H1 (cell line): Measurements from ENCODE around the gene SEMA6A. TPM values are rescaled to one million over a fixed set of nuclear protein-coding genes. Genes with fewer than 3 reads are reported as not detected.

Experiments
- FOSL1 ChIP-seq: IDR thresholded peaks from 2 replicates; pipeline ENCODE4 v1.6.1; 2011; ENCODE audit warnings: mild to moderate bottlenecking, low read depth, low read length, moderate library complexity; ENCODE audit not compliant: insufficient read depth
- RXRA ChIP-seq: IDR thresholded peaks from 2 replicates; pipeline ENCODE4 v1.6.1; 2011; ENCODE audit warnings: low read depth, mild to moderate bottlenecking, low read length, moderate library complexity; ENCODE audit not compliant: insufficient read depth
- SIN3A ChIP-seq, 2 experiments: IDR thresholded peaks in 1 of 2; conservative IDR thresholded peaks in 1 of 2; 2 replicates each; pipeline ENCODE4 v1.6.1; 2011 to 2012; ENCODE audit warnings: low read length in 2 of 2, improper control_type of control experiment in 1 of 2, low read depth in 1 of 2, mild to moderate bottlenecking in 1 of 2
- SP1 ChIP-seq: IDR thresholded peaks from 2 replicates; pipeline ENCODE4 v1.6.1; 2011; ENCODE audit warnings: low read depth, low read length
- SUZ12 ChIP-seq: fragments of 200-600 bp; sonication (generic); IDR thresholded peaks from 2 replicates; pipeline ENCODE4 v1.6.1; 2012; ENCODE audit warnings: mild to moderate bottlenecking, inconsistent platforms, low read length, moderate library complexity, mixed read lengths
- TAF7 ChIP-seq: optimal IDR thresholded peaks from 2 replicates; pipeline ENCODE3; 2011; ENCODE audit warnings: low read depth, mild to moderate bottlenecking, inconsistent platforms, low read length, moderate library complexity, borderline replicate concordance
- polyA plus RNA-seq, 7 experiments: library from polyadenylated mRNA; depleted of rRNA in 3 of 7; stranded (reverse) in 5 of 7; unstranded in 2 of 7; fragments of >200 nt in 5 of 7; fragments of 200-250 nt in 2 of 7; gene quantifications; 1 replicate in 5 of 7; 2 replicates in 1 of 7; 4 replicates in 1 of 7; pipeline versions ENCODE4 v1.2.1 to v1.2.3, GENCODE V29; 2011 to 2013; ENCODE audit warnings: missing spikeins in 2 of 7, mixed read lengths in 2 of 7
- total RNA-seq: library from RNA; stranded (reverse); fragmentation: NEBNext Ultra II Directional; extraction: Animal tissue kit (Norgen Biotek cat#: 25700); gene quantifications from 2 replicates; pipeline ENCODE4 v1.2.1, GENCODE V29; 2021
- TF ChIP-seq, protein P1 (sequence below): IDR thresholded peaks from 2 replicates; pipeline ENCODE4 v1.6.1; 2012; ENCODE audit warnings: low read length, inconsistent platforms

The SEMA6A gene
- total and polyA plus RNA-seq, 2 of the 8 experiments (the other 6 are each of a cell fraction or from before 2014, with no cell fraction given), result 78.3 to 277 TPM

DNA sequence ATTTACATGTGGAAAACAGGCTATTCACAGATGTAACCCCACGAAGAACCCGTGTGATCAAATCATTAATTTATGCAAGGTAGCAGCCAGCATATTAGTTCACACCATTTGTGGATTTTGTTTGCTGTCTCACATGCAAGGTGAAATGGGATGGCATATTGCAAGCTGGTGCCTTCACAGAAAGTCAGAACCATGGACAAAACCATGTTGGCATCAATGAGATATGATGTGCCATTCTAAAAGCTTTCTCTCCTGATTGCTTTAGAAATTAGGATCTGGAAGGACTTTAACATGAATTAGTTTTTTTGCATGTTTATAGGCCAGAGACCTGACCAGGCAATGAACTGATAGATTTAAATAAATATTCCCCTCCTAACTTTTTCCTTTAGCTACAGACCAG lies 129.3 kb downstream of the SEMA6A start (continued):
- TF ChIP-seq, protein P1, sequence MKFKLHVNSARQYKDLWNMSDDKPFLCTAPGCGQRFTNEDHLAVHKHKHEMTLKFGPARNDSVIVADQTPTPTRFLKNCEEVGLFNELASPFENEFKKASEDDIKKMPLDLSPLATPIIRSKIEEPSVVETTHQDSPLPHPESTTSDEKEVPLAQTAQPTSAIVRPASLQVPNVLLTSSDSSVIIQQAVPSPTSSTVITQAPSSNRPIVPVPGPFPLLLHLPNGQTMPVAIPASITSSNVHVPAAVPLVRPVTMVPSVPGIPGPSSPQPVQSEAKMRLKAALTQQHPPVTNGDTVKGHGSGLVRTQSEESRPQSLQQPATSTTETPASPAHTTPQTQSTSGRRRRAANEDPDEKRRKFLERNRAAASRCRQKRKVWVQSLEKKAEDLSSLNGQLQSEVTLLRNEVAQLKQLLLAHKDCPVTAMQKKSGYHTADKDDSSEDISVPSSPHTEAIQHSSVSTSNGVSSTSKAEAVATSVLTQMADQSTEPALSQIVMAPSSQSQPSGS, result no peak
- no peak for TF ChIP-seq RXRA
- TF ChIP-seq SUZ12, result no peak
- no peak for TF ChIP-seq TAF7
- no peak for TF ChIP-seq SIN3A (conservative IDR thresholded peaks at IDR 0.05 in 1 of 2, IDR thresholded peaks at IDR 0.05 in 1 of 2; ENCODE audit: low read depth in 1 of 2, low read length in 2 of 2)
- TF ChIP-seq FOSL1, result no peak
- TF ChIP-seq SP1, result no peak
